ENCODE data around the gene PODXL.

The PODXL gene

GRCh38 chr7:131563918-131564317, 7.5 kb upstream of the PODXL start:
- DNase-seq = no peak

DNA sequence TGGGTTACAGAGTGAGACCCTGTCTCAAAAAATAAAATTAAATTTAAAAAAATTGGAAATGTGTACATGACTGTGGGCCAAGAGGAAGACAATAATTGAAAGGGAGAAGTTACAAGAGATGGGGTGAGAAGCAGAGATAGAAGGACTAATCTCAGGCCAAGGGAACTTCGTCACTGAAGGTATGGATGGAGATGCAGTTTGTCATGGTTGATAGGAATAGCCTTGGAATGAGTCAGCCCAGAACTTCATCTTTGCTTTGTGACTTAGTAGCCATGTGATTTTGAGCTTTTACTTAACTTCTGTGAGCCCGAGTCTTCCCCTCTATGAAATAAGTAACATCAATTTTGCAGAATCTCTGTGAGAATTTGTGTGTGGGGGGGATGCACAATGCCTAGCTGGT, 6.5 kb upstream of the PODXL start:
- no peak for DNase-seq

- DNase-seq = no peak
Measured at GRCh38 chr7:131560061-131560460, 3.6 kb upstream of the PODXL start.

DNA sequence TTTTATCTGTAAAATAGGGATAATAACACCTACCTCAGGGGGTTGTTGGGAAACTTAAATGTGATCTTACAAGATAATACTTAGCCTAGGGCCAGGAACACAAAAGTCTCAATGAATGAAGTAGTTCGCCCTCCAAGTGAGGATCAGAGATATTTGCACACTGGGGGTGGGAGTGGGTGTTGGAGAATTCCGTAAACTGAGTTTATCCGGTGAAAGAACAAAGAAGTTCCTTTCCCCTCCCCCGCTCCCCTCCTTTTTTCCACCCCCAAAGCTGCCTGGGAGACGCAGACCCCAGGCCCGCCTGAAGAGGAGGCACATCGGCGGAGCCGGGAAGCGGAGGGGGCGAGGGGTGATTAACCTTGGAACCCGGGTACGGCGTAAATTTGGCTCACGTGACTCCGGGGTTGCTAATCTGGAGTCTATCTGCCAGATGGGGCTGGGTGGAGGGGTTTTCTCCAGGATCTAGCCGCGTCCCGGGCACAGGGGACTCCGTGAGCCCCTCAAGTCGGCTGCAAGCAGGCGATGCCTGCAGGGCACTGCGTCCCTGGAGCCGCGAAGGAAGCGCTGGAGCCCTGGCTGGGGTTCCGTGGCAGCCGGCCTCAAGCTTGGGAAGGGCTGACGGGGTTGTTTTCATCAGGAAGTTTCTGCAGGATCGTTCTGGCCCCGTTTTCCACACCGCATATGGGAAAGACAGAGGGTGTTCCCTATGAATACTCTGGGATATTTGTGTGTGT, 1.4 kb upstream of the PODXL start:
- DNase-seq = peak; percentile 88

DNA sequence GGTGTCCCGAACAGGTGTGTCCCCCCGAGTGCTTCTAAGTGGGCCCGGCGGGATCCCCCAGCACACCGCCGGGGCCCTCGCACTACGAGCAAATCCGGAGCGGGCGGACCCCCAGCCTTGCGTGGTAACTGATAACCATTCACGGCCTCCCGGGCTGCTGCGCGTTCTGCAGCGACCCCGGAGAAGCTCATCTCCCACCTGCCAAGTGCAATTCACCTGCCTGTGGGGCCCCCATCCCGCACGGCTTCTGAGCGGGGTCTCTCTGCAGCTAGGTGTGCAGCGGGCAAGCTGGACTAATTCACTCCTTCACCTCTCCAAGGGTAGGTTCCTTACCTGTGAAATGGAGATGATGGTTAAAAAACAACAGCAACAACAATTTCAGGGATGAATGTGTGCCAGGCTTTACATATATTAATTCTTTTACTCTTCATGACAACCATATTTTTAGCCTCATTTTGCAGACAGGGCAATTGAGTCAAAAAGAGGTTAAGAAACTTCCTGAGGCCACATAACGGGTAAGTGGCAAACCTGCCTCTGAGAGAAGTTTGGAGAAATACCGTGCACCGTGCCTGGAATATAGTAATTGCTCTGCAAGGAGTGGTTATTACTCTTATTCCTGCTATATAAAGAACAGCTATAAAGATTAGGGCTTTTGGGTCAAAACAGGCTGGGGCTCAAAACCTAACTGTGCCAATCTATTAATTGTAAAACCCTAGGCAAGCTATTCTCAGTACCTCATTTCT, 652 bp upstream of the PODXL start:
- peak; percentile 78 for DNase-seq

GRCh38 chr7:131555552-131556052, 826 bp downstream of the PODXL start:
- DNase-seq = peak; percentile 47

DNA sequence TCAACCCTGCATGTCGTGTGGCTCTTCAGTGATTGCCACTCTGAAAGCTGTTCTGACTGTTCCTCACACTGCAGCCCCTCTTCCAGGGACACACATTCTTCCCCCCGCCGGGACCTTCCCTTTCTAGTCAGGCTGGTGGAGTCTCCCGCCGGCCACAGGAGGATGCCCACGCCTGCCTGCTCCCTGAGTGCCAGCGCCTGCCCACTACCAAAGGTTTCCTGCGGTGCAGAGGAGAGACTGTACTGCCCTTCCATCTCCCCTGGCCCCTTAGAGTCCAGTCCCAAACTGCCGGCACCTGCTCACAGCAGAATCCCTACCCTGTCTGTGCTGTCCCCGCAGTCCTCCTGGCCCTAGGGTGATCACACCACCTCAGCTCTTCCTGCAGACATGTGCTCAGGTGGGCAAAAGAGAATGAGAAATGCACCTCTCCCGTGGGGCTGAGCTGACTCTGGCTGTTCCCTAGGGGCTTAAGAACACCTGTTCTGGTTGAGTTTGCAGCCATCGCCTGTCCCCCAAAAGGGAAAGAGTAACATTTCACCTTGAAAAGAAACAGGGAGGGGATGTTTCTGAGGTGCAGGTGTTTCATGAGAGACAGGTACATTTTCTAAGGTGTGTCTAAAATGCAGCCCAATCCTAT, 1.4 kb downstream of the PODXL start:
- DNase-seq = peak; percentile 14

DNA sequence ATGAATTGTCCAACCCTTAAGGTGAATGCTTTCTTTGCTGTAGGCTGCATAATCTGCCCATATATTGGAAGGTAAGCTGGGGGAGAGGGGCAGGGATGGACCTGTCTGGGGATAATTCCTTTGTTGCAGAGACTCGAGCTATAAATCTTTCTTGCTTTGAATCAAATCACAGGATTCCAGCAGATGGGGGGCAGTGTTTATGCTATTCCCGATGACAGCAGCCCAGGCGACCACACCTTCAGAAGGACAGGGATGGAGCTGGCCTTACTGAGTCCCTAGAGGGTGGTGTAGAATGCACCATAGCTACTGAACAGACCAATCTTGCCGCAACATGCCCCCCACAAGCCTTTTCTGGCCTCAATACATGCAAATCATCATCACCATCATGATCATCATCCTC, 2.5 kb downstream of the PODXL start:
- peak; percentile 19 for DNase-seq

DNA sequence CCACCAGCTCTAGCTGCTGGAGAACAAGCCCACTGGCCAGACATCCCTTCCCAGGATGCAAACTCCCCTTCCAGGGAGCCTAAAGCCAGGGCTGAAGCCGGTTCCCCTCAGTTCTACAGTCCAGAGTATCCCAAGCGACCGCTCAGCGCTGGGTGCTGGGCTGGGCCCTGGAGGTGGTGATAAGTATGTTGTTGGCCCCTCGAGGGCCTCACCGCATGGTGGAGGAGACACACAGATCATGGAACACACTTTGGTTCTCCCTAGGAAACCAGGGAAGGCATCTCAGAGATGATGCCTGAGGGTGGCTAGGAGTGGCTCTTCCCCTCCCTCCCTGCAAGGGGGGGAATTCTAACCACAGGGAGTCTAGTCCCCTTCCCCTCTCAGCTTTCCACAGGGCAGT, 4.4 kb downstream of the PODXL start:
- DNase-seq = no peak

DNA sequence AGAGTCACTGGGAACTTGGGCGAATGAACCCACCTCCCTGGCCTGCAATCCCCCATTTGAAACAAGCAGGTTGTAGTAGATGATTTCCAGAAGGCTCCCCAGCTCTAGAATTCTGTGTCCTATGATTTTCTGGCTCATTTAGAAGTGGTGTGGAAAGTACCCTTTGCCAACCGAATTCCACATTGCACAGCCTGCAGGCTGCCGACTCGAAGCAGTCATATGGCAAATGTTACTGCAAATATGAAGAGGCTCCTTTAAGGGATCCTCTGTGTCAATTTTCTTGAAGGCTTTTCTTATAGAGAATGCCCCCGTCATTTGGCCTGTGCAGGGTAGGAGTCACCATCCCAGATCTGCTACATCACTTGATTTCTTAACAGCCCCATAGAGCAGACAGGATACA, 5.6 kb downstream of the PODXL start:
- DNase-seq = no peak

DNA sequence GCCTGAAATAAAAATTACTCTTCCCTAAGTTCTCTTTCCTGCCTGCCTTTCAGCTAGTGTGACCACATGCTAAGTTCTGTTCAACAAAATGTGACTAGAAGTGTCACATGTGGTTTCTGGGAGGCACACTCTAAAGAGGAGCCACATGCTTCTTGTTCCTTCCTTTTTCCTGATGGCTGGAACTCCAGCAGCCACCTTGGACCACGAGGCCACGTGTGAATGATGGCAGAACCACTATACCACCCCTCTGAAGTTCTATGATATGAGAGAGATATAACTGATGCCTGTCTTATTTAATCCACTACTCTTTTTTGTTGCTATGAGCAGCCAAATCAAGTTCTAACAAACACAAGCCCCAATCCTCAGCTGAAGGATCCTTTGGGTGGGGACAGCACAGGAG, 8.1 kb downstream of the PODXL start:
- no peak for DNase-seq

DNA sequence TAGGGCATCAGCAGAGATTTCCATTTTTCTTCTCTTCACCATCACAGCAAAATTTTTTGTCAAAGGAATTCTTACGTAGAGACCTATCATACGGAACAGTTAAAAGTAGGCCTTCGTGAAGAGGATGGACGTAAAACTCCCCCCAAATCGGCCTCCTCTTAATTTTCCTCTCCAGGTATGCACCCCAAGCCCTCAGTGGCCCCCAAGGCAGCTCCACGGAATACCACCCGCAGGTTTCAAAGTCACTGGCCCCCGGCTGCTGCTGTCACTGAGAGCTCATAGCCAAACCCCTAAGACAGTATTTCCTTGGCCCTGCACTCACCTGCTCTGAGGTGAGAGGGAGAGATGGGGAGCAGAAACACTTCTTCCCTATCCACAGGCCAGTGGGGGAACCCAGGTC, 8.8 kb downstream of the PODXL start:
- no peak for DNase-seq

DNA sequence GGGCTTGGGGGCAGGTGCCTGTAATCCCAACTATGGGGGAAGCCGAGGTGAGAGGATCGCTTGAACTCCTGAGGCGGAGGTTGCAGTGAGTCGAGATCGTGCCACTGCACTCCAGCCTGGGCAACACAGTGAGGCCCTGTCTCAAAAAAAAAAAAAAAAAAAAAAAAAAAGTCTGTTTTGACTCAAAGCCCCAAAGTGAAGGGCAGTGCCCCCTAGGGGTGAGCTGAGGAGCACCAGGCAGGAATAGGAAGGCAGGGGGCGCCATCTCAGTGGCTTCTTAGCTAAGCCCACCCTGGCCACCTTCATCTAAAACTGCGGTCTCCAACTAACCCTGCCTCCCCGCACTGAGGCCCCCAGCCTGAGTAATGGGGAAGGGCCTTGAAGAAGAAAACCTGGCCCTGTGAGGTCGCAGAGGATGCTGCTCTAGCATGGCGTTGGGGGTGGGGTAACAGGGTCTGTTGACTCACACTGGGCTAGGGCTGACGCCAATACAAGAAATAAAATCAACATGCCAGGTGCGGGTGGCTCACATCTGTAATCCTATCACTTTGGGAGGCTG, 9.8 kb downstream of the PODXL start:
- DNase-seq = peak; percentile 76

DNA sequence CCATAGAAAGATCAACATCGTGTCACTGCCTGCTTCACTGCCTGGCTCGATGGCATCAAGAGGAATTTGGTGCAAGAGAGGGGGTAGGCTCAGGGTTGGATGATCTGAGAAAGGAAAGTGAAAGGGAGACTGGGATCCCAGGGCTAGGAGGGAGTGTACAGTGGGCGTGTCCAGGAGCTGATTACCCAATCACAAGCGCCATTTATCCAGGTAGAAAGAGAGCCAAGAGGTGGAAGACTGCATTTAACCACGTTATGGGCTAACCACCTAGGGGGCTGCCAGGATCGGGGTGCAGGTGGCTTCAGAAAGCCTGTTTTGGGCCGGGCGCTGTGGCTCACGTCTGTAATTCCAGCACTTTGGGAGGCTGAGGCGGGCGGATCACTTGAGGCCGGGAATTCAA, 10.3 kb downstream of the PODXL start:
- no peak for DNase-seq

DNA sequence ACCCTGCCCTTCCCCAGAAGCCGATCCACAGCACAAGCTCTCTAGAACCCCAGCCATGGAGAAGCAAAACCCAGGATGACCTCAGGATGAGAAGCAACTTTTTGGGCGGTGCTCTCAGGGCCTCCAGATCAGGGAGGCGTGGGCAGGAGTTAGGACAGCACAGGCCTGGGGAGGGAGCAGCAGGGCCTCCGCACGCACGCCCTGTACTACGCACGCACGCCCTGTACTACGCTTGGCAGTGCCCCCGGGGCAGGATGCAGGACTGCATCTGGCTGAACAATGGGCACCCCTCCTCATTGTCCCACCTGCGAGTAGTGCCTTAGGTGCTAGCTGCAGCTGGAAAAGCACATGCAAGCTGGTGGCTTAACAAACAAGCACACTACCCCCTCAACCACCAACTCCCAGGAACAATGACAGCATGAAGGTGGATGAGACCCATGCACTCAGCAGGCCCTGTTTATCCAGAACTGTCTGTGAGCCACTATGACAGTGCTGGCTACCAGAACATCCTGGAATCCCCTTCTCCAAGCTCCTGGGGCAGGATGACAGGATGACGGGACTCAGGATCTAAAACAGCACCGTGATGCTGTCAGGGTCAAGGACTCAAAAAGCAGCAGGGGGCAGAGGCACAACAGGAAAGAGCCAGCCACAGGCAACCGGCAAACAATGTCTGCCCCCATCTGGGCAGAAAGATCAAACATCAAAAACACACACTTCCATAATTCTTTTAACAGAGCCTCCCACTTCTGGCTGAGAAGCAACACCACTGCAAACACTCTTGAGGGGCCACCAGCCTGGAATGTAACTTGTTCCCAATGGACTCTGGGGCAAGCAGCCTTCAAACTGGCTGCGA, 11.8 kb downstream of the PODXL start:
- DNase-seq = peak; percentile 23

DNA sequence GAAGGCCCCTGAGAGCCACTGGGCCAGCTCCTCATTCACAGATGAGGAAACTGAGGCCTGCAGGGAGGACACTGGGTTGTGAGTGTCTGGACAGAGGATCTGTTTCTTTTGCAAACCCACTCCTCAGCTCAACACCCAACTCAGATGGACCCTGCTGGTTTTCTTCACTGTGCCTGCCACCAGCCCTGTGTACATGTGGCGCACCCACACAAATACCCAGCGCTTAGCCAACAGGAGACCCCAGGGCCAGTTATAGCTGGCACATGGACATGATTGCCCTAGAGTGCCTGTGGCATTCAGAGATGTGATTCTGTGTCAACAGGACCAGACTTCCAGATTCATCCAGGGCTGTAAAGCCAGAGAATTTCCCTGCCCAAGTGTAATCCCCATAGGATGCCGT, 12.4 kb downstream of the PODXL start:
- DNase-seq = no peak

DNA sequence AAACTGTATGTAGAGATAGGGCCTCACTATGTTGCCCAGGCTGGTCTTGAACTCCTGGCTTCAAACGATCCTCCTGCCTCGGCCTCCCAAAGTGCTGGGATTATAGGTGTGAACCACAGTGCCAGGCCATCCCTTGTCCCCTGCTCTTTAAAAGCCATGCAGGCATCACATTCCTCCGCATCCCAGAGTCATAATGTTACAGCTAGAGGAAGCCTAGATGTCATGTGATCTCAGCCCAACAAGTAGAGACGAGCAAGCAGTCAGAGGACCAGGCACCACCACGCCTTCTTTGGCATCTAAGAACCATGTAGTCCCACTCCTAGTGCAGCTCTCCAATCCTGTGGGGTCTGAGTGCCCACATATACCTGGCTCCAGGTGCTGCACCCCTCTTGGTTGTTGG, 13.1 kb downstream of the PODXL start:
- DNase-seq = no peak

DNA sequence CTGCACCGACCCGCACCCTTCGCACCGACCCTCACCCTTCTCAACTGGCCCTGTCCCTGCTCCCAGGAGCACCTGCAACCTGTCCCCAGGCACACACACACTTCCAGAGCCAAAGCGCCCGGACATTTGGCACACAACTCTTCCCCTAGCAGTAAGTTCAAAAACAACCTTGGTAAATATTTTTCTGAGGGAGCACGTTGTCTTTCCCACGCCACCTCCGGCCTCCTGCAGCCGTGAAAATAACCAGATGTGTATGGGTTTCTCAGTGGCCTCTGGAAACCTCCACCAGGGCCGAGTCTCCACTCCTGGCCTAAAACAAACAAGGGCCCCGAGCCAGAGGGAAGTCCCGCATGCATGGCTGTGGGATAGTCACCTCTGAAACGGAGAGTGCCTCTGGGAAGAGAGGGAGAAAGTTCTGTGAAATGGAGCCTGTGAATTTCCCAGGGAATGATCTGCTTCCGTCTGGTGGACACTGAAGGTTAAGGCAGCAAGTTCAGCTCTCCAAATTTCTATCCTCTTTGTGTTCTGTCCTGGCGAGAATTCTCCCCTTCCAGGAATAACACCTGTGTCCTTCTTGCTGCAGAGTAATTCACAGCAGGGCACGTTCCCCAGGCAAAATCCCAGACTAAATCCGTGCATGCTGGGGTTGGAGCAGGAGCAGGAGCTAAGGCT, 15.8 kb downstream of the PODXL start:
- DNase-seq = no peak

GRCh38 chr7:131538813-131539179, 17.6 kb downstream of the PODXL start:
- DNase-seq = peak; percentile 95

GRCh38 chr7:131538071-131538812, 18.2 kb downstream of the PODXL start:
- DNase-seq = no peak

- peak; percentile 81 for DNase-seq
Measured at GRCh38 chr7:131537571-131537978, 18.9 kb downstream of the PODXL start.

Data from NCI-H82 (cell line).